Measurements from ENCODE around the gene CDK14.

DNA sequence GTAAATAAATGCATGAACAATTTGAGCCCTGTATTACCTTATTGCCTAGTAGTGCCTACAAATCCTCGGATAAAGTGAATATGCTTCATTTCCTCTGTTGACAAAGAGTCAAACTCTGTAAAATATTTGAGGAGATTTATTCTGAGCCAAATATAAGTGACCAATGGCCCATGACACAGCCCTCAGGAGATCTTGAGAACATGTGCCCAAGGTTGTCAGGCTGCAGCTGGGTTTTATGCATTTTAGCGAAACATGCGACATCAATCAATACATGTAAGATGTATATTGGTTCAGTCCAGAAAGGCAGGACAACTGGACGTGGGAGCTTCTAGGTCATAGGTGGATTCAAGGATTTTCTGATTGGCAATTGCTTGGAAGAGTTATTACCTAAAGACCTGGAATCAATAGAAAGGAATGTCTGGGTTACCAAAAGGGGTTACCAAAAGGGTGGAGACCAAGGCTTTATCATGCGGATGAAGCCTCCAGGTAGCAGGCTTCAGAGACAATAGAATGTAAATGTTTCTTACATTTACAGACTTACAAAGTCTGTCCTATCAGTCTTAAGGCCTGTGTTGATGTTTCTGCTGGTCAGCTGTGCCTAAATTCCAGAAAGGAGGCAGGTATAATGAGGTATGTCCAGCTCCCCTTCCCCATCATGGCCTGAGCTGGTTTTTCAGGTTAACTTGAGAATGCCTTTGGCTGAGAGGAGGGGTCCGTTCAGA is 448.0 kb downstream of the CDK14 start:
- TF ChIP-seq CTCF (IDR thresholded peaks at IDR 0.05; ENCODE audit: low read depth, low read length, missing input control) (no peak), FOXA2 (IDR thresholded peaks at IDR 0.05) (no peak), RXRA (IDR thresholded peaks at IDR 0.05) (no peak), YY1 (IDR thresholded peaks at IDR 0.05) (no peak), REST (IDR thresholded peaks at IDR 0.05) (no peak), JUND (IDR thresholded peaks at IDR 0.05) (no peak)
- TF ChIP-seq, protein P1, sequence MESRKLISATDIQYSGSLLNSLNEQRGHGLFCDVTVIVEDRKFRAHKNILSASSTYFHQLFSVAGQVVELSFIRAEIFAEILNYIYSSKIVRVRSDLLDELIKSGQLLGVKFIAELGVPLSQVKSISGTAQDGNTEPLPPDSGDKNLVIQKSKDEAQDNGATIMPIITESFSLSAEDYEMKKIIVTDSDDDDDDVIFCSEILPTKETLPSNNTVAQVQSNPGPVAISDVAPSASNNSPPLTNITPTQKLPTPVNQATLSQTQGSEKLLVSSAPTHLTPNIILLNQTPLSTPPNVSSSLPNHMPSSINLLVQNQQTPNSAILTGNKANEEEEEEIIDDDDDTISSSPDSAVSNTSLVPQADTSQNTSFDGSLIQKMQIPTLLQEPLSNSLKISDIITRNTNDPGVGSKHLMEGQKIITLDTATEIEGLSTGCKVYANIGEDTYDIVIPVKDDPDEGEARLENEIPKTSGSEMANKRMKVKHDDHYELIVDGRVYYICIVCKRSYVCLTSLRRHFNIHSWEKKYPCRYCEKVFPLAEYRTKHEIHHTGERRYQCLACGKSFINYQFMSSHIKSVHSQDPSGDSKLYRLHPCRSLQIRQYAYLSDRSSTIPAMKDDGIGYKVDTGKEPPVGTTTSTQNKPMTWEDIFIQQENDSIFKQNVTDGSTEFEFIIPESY (IDR thresholded peaks at IDR 0.05), result no peak
